HT-29 (cell line): Measurements from ENCODE around the gene SHOC1. TPM values are rescaled to one million over a fixed set of nuclear protein-coding genes. Genes with fewer than 3 reads are reported as not detected.
"Not testable (repeated sequence)": the region's sequence is repeated elsewhere in the genome, so short reads cannot be mapped to it uniquely, and the experiment has no call there.

Source experiments
- DNase-seq: peaks from one replicate; pipeline ENCODE4 v3.0.0-alpha.2; 2015; ENCODE audit warnings: low spot score
- small RNA-seq: library from RNA; depleted of rRNA; stranded (forward); fragments of <200 nt; gene quantifications from one replicate; pipeline ENCODE3, GENCODE V24; 2014
- total RNA-seq: library from RNA; depleted of rRNA; stranded (reverse); fragments of >200 nt; shearing (Covaris generic); gene quantifications from 2 replicates; pipeline ENCODE4 v1.2.3, GENCODE V29; 2014; rRNA removed

Gene SHOC1
- total RNA-seq, 1 experiment from 2014 or later, result not detected

DNA sequence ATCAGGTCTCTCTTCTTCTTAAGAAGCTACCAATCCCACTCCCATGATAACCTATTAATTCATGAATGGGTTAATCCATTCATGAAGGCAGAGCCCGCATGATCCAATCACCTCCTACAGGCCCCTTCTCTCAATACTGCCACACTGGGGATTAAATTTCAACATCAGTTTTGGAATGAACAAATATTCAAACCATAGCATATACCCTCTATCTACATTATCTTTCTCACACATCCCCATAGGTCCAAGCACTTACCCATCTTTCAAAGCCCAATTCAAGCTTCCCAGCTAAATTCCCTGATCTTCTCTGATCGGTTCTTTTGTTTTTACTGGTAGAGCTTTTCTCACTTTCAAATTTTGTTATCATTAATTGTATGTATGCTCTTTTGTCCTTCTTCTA, 10.5 kb upstream of the SHOC1 start:
- DNase-seq, result no peak

DNA sequence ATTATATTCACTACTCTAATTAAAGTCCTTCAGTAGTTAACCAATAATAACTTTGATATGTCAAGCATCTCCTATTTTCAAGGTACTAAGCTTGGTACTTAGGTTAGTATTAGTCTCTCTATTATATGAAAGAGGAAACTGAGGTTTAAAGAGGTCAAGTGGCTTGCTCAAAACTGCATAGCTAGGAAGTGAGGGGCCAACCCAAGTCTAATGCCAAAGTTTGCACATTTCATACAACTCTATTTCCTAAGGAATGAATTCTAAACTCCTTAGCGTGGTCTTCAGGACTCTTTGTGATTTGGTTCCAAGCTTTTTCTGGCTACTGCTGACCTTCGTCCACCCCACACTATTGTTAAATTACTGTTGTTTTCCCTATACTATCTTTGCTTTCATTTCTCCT, 9.9 kb upstream of the SHOC1 start:
- no peak for DNase-seq

DNA sequence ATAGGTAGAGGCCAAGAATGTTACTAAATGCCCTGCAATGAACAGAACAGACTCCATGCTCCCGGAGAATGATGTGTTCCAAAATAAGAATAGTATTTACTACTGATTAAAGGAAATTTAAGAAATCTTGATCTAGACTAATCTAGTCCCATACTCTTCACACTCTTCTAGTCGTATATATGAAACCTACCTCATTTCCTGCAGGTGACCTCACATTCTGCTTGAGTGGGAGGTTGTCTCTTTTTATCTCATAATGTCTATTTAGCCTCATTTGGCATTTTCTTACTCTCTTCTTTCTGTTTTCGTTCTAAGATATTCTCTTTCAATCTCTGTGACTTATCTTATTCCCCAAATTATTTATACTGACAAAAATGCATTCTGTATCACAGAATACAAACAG, 9.2 kb upstream of the SHOC1 start:
- no peak for DNase-seq

DNA sequence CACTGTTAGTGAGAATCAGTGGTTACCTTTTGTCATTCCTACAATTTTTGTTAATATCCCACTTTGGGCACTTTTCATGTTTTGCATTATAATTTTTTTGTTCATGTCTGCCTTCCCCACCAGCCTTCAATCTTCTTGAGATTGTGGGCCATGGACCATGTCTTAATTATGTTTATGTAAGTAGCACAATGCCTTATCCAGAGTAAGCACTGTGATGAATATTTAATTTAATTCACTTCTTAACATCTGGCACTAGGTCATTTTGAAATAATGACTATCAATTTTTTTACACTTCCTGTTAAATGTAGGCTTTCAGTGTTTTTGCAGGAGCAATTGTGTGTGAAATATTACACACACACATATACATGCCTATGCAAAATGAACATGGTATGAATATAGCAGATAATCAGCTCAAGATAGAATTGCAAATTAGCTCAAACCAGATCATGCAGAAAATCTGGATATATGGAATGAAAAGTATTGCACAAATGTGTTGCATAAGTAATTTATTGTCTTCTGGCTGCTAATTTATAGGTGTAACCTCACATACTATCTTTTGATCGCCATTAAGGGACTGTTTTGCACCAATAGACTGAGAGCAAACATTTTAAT, 5.3 kb upstream of the SHOC1 start:
- DNase-seq, result no peak

DNA sequence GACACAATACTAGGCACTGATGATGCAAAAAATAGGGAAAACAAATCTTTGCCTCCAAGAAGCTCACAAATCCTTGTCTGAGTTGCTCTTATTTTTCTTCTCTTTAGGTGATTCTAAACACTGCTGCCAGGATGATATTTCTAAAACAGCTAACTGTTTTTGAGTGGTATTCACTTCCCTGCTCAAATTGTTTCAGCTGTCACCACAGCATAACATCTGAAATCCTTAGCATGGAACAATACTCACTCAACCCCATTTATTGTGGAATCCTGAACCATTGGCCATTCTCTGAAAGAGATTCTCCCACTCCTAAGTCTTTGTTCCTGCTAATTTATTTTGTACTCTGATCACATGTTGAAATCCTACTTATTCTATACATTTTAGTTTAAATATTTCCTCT, 4.8 kb upstream of the SHOC1 start:
- DNase-seq, result no peak

DNA sequence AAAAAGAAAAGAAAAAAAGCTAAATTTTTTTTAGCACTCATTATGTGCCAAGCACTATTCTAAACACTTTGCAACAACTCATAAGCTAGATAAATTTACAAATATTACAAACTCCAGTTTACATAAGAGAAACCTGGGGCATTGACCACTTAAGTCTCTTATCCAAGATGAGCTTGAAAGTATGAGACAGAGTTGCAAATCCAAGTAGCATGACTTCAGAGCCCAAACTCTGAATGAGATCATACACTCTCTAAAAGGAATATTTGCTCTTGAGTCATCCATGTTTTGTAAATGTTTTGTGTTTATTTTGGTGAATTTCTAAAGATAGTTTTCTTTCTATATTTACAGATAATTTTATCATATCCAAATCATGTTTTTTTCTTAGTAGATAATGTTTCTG, 4.0 kb upstream of the SHOC1 start:
- no peak for DNase-seq

DNA sequence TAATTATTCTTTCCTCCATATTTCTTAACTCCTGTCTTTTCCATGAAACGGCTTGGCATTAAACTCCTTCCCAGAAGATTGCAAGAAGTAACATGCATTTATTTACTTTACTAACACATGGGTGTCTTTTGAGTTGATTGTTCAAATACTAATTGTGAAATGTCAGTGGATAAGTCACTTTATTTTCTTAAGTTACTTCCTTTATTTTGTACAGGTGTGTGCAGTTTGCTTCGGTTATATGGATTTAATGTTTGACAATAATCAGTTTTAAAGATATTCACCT, 761 bp upstream of the SHOC1 start:
- no peak for DNase-seq

DNA sequence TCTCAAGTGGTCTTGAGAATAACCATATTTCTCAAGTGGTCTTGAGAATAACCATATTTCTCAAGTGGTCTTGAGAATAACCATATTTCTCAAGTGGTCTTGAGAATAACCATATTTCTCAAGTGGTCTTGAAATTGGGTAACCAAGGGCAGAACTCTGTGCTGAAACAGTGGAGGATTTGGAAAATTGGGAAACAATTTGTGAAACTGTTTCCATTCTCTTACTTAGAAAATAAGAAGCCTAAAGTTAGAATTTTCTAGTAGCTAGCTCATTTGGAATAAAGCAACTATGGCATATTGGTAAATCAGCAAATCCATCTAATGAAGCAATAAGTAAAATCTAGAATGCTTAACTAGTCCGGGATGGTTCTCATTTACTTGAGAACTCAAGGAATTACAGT, 2.9 kb downstream of the SHOC1 start:
- DNase-seq, result not testable (repeated sequence)

DNA sequence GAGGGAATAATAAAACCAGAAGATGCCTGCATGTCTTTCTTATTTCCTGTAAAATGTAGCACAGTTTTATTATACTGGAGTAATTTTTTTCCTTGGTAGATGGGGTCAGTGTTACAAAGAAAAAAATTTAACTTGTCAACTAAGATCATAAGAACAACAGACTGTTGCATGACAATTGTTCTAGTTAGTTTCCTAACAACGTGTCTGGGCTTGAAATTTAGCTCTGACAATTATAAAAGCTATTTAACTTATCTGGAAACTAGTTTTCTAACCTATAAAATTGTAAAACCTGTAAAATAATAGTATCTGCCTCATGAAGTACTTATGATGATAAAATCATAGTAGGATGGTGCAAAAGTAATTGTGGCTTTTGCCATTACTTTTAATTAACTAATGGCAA, 4.9 kb downstream of the SHOC1 start:
- DNase-seq, result no peak

DNA sequence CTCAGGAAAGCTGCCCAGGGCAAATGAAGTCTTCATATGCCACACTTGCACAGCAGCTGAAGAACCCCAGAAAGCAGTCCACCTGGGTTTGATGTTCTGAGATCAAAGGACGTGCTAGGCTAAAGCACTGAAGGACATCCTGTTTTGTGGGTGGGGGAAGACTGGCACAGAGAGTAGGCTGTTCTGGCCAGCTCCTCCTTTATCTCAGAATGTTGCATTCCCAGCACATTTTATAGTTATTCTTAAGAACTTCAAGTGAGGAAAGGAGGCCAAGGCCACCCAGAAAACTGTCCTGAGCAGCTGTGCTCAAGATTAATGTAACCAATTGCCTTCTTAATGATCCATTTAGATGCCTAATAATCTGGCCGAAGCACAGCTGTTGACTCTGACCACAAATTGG, 10.9 kb downstream of the SHOC1 start:
- DNase-seq, result no peak

DNA sequence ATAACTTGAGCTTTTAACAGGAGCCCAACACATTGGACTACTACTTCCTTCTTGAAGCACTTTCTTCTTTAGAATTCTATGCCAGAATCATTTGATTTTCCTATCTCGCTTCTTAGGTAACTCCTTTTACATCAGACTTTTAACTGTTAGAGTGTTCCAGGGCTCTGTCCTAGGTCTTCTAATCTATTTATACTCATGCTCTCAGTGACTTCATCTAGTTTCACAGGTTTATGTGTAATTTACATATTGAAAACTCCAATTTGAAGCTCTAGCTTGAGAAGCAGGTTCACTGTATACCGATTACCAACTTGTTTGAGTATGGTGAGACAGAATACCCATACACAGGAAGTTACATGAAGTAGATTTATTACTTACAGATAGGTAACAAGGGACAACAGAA, 11.3 kb downstream of the SHOC1 start:
- DNase-seq, result no peak

DNA sequence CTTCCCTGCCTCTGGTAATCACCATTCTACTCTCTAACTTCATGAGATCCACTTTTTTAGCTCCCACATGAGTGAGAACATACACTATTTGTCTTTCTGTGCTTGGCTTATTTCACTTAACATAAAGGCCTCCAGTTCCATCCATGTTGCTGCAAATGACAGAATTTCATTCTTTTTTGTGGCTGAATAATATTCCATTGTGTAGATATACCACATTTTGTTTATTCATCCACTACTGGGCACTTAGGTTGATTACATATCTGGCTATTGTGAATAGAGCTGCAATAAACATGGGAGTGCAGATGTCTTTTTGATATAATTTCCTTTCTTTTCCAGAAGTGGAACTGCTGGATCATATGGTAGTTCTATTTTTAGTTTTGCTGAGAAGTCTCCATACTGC, 28.7 kb downstream of the SHOC1 start:
- DNase-seq, result no peak

DNA sequence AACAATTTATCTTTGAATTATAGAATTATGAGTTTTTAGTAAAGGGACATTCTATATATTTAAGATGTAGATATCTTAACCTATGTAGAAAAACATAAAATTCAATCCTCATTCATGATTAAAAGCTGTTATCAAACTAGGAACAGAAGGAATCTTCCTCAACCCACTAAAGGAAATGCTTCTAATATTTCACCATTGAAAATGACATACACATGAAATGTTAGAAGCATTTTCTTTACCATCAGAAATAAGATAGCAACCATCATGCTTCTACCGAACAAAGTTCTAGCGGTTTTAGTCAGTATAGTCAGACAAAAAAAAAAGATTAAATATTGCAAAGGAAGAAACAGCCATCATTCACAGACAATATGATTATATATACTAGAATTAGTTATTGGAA, 32.2 kb downstream of the SHOC1 start:
- no peak for DNase-seq

DNA sequence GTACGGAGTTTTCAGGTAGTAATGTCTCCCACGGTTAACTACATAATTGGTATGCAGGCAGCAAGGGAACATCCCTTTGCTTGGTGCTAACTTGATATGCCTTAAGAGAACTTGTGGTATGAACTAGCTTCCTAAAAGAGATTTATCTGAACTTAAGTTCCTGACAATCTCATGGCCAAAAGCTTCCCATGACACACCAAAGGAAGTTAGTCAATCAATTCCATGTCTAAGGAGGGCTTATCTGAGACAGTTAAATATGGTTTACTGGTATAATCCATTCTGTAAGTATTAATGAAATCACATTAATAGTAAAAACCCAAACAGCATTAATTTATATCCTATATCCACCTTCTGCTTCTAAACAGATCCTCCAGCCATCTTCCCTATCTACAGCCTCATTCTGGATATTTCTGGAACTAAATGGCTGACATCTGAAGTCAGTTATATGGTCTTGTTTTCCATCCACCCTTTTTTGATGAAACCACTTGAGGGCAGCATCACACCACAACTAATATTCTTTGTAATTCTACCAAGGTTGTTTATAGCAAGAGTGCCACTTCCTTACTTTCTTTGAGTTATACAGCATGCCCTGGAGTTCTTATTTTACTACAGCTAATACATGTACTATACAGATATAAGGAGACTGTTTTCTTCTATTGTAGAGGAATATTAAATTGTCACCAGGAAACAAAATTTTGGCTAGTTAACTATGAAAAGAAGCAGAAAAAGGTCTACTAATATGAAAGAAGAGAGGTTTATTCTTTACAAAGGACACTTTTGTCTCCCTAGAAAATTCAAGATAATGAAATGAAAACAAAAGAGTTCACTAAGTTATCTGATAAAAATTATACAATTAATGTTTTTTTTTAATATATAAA, 34.7 kb downstream of the SHOC1 start:
- peak; percentile 90 for DNase-seq

DNA sequence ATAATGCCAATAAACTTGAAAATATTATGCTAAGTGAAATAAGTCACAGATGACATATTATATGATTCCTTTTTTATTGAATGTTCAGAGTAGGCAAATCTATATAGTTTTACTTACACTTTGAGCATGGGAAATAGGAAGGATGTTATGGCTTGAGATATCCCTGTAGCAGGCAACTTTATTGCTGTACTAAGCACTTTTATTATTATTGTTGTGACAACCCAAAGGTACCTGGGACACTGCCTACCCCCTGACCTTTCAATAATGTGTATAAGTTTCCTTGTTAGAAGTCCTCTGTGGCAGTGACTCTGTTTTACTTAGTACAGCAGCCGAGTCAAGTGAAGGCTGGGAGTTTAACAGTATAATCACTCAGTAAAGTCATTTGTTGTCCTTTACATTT, 39.9 kb downstream of the SHOC1 start:
- no peak for DNase-seq

DNA sequence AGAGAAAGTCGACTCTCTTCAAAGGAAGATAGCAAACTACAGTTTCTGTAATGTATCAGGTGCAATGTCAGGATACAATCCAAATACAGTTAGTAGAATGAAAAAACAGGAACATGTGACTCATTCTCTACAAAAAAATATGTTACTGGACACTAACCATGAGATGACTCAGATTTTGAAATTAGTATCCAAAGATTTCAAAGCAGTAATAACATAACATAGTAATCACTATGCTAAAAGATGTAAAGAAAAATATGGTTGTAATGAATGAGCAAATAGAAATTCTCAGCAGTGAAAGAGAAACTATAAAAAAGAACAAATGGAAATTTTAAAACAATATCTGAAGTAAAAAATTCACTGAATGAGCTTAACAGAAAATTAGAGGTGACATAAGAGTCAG, 42.3 kb downstream of the SHOC1 start:
- no peak for DNase-seq

Small RNA genes within 50 kb of the gene (small RNA-seq; reads per million reads assigned to genes)
- not detected for gene RNU6-1013P

Other genes starting within 250 kb of the SHOC1 start
- gene PTGR1, start 195.3 kb downstream of the SHOC1 start, total RNA-seq, result 39.8 and 41.3 TPM in 2 replicates
- gene DNAJC25, start 163.6 kb downstream of the SHOC1 start, total RNA-seq, result 4.7 and 7.7 TPM in 2 replicates
- gene GNG10, start 133.3 kb downstream of the SHOC1 start, total RNA-seq, result 8.6 and 13.7 TPM in 2 replicates
- gene UGCG, start 101.9 kb upstream of the SHOC1 start, total RNA-seq, result 23.9 and 38.0 TPM in 2 replicates